B cell (primary cell): ENCODE results near the gene KATNA1. TPM values are rescaled to one million over a fixed set of nuclear protein-coding genes. Genes with fewer than 3 reads are reported as not detected.

Experiments
- ATAC-seq: fragments of 200-7000 bp; cut with Tn5 transposase; one replicate; pipeline ENCODE4 v1.10.0; 2021; ENCODE audit warnings: low read depth, mild to moderate bottlenecking, moderate number of reproducible peaks, moderate library complexity
- CTCF ChIA-PET: fragments of 350-600 bp; sonication (Branson Sonifier 250); formaldehyde crosslinking; loops from one replicate; lab custom pipeline; 2021; ENCODE audit warnings: antibody characterized with exemption, inconsistent platforms; lab: Charles Lee
- POLR2A ChIA-PET: fragments of 350-600 bp; sonication (Branson Sonifier 250); formaldehyde crosslinking; loops from one replicate; lab custom pipeline; 2021; ENCODE audit warnings: antibody characterized with exemption; lab: Charles Lee
- DNase-seq: peaks from one replicate; pipeline ENCODE4 v3.0.0; 2013
- H2AFZ ChIP-seq: 2 replicates; pipeline ENCODE4 v1.6.1; 2012; ENCODE audit warnings: mild to moderate bottlenecking, low read depth, low read length; ENCODE audit not compliant: insufficient read depth, poor library complexity, severe bottlenecking
- H3K27ac ChIP-seq, 2 donors: 1 replicate in 1 of 2; 2 replicates in 1 of 2; pipeline ENCODE4 v1.5.1; 2012 to 2013; ENCODE audit warnings: low read length in 2 of 2, mild to moderate bottlenecking in 2 of 2, moderate library complexity in 1 of 2
- H3K27me3 ChIP-seq, 4 experiments: fragments of 200-600 bp in 1 of 4; sonication (generic) in 1 of 4; replicated peaks in 1 of 4; 1 replicate in 2 of 4; 2 replicates in 2 of 4; pipeline versions ENCODE4 v1.6.1 to v1.7.0; 2013 to 2016; ENCODE audit warnings: low read length in 3 of 4, mild to moderate bottlenecking in 2 of 4, mixed read lengths in 1 of 4, moderate library complexity in 1 of 4; ENCODE audit not compliant: insufficient read depth in 4 of 4, control insufficient read depth in 3 of 4; ENCODE audit errors: control extremely low read depth in 1 of 4
- H3K36me3 ChIP-seq, 2 experiments: replicated peaks in 1 of 2; 1 replicate in 1 of 2; 2 replicates in 1 of 2; pipeline versions ENCODE4 v1.6.1 to v1.7.1; 2013; ENCODE audit warnings: low read length in 1 of 2; ENCODE audit not compliant: insufficient read depth in 2 of 2, control insufficient read depth in 1 of 2; ENCODE audit errors: control extremely low read depth in 1 of 2, extremely low read depth in 1 of 2
- H3K4me1 ChIP-seq, 2 donors: fragments of 200-600 bp in 1 of 2; sonication (generic) in 1 of 2; 1 replicate in 1 of 2; 2 replicates in 1 of 2; pipeline versions ENCODE4 v1.5.1 to v1.6.1; 2013 to 2017; ENCODE audit warnings: low read length in 2 of 2; ENCODE audit not compliant: control insufficient read depth in 2 of 2, insufficient read depth in 2 of 2
- H3K4me2 ChIP-seq: replicated peaks from 2 replicates; pipeline ENCODE3; 2012; ENCODE audit warnings: mild to moderate bottlenecking, low read depth, low read length; ENCODE audit not compliant: poor library complexity, severe bottlenecking
- H3K4me3 ChIP-seq, 5 experiments: fragments of 200-600 bp in 1 of 5; sonication (generic) in 1 of 5; 1 replicate in 3 of 5; 2 replicates in 2 of 5; pipeline versions ENCODE4 v1.5.1 to v1.7.0; 2011 to 2016; ENCODE audit warnings: low read length in 4 of 5, mild to moderate bottlenecking in 4 of 5, low read depth in 2 of 5, control low read depth in 1 of 5, moderate library complexity in 1 of 5; ENCODE audit not compliant: insufficient read depth in 1 of 5; ENCODE audit errors: control extremely low read depth in 1 of 5, extremely low read depth in 1 of 5
- H3K79me2 ChIP-seq: fragments of 200-600 bp; sonication (generic); one replicate; pipeline ENCODE4 v1.6.0; 2016; ENCODE audit warnings: low read length; ENCODE audit not compliant: control insufficient read depth, insufficient read depth
- H3K9ac ChIP-seq: fragments of 200-600 bp; sonication (generic); 2 replicates; pipeline ENCODE4 v1.6.1; 2017; ENCODE audit warnings: mild to moderate bottlenecking, low read length, moderate library complexity
- H3K9me3 ChIP-seq, 3 donors: one replicate each; pipeline versions ENCODE4 v1.6.1 to v1.7.1; 2013; ENCODE audit warnings: low read length in 2 of 3; ENCODE audit not compliant: control insufficient read depth in 2 of 3, insufficient read depth in 1 of 3; ENCODE audit errors: control extremely low read depth in 1 of 3
- H4K20me1 ChIP-seq: 2 replicates; pipeline ENCODE4 v1.6.0; 2012; ENCODE audit warnings: mild to moderate bottlenecking, low read length; ENCODE audit not compliant: insufficient read depth, control insufficient read depth, poor library complexity, severe bottlenecking
- H3K27ac Mint-ChIP-seq: one replicate; pipeline ENCODE4 v1.8.0; 2021; ENCODE audit warnings: mixed read lengths
- H3K27me3 Mint-ChIP-seq: one replicate; pipeline ENCODE4 v1.8.0; 2021; ENCODE audit warnings: mixed read lengths
- H3K4me1 Mint-ChIP-seq: one replicate; pipeline ENCODE4 v1.8.0; 2021; ENCODE audit warnings: mixed read lengths
- H3K4me3 Mint-ChIP-seq: one replicate; pipeline ENCODE4 v1.8.0; 2021; ENCODE audit warnings: mixed read lengths
- H3K9me3 Mint-ChIP-seq: one replicate; pipeline ENCODE4 v1.8.0; 2022; ENCODE audit warnings: mixed read lengths; ENCODE audit not compliant: insufficient read depth
- CTCF ChIP-seq: fragments of 200-600 bp; IDR thresholded peaks from one replicate; pipeline ENCODE4 v1.8.0; 2022; ENCODE audit warnings: antibody characterized with exemption, mild to moderate bottlenecking
- EZH2 ChIP-seq: IDR thresholded peaks from 2 replicates; pipeline ENCODE4 v1.6.1; 2012; ENCODE audit warnings: borderline replicate concordance, low read depth, mild to moderate bottlenecking, moderate library complexity, low read length; ENCODE audit not compliant: insufficient read depth, poor library complexity, severe bottlenecking
- WGBS: methylation state at CpG from one replicate; pipeline ENCODE4 v1.1.5; 2013; ENCODE audit warnings: missing lambda C conversion rate; ENCODE audit not compliant: insufficient coverage; 5-methylcytosine and 5-hydroxymethylcytosine counted together
- intact Hi-C: fragments of 100-400 bp; cut with micrococcal nuclease; formaldehyde crosslinking; loops from one replicate; pipeline ENCODE4 v1.10.0; 2022
- polyA plus RNA-seq: library from polyadenylated mRNA; depleted of rRNA; stranded (reverse); fragments of >200 nt; gene quantifications from 2 replicates; pipeline ENCODE4 v1.2.3, GENCODE V29; 2012
- total RNA-seq, 2 donors: library from RNA; stranded (reverse); fragments of 120-200 nt in 1 of 2; gene quantifications; 1 replicate in 1 of 2; 2 replicates in 1 of 2; pipeline versions ENCODE4 v1.2.3 to v1.2.4, GENCODE V29; 2013 to 2022

The KATNA1 gene
- total and polyA plus RNA-seq, 2 donors (not counting 1 experiment from before 2014, with no cell fraction given) = 10.6 to 19.8 TPM

GRCh38 chr6:149651056-149651455 is 2.5 kb upstream of the KATNA1 start:
- Mint-ChIP-seq H3K4me3 (no peak overlapping the region), H3K27ac (no peak overlapping the region), H3K4me1 (peaks cover 25% of the 10 kb centered on the region), H3K27me3 (no peaks in the 10 kb centered on the region), H3K9me3 (no peaks in the 10 kb centered on the region)
- Histone ChIP-seq H3K9me3 (no peaks in the 10 kb centered on the region), H3K27ac (no peak overlapping the region), H3K9ac (no peak overlapping the region), H3K27me3 (no peaks in the 10 kb centered on the region), H3K4me1 (peaks cover 17 to 18% of the 10 kb centered on the region in 2 donors), H3K4me3 (no peak overlapping the region), H3K36me3 (no peaks in the 10 kb centered on the region), H2AFZ (no peak overlapping the region), H3K79me2 (peaks cover 36% of the 10 kb centered on the region), H4K20me1 (no peaks in the 10 kb centered on the region), H3K4me2 (no peak overlapping the region)
- ATAC-seq = no peak
- TF ChIP-seq EZH2 = no peak
- TF ChIP-seq CTCF = no peak
- intact Hi-C loops = no loop called here
- CTCF ChIA-PET = no interaction called here
- DNase-seq = no peak
- POLR2A ChIA-PET = no interaction called here

GRCh38 chr6:149646599-149646998 is 1.9 kb downstream of the KATNA1 start:
- Histone ChIP-seq H3K36me3 (peaks cover 2 to 5% of the 10 kb centered on the region in 2 experiments), H3K9ac (no peak overlapping the region), H3K27ac (no peak overlapping the region), H2AFZ (no peak overlapping the region), H3K9me3 (no peaks in the 10 kb centered on the region), H3K27me3 (no peaks in the 10 kb centered on the region), H3K4me1 (peaks cover 17 to 18% of the 10 kb centered on the region in 2 donors), H4K20me1 (no peaks in the 10 kb centered on the region), H3K4me3 (no peak overlapping the region), H3K4me2 (peak overlapping the region; percentile 1), H3K79me2 (peaks cover 77% of the 10 kb centered on the region)
- ChIA-PET POLR2A (no interaction called here), CTCF (no interaction called here)
- H3K4me3 Mint-ChIP-seq = peak overlapping the region; percentile 13
- peaks cover 44% of the 10 kb centered on the region for H3K4me1 Mint-ChIP-seq
- no peak for DNase-seq
- H3K27me3 Mint-ChIP-seq = no peaks in the 10 kb centered on the region
- TF ChIP-seq EZH2 (no peak), CTCF (no peak)
- intact Hi-C loops = no loop called here
- no peak overlapping the region for H3K27ac Mint-ChIP-seq
- no peak for ATAC-seq
- WGBS = no CpG with 5 or more reads among the region's 3 CpGs
- no peaks in the 10 kb centered on the region for H3K9me3 Mint-ChIP-seq
